Activated naive CD4-positive, alpha-beta T cell treated with Interleukin-2 at 50 U/mL for 16 hours (primary cell): ENCODE measurements around the gene CFAP58.

Experiments
- DNase-seq: peaks from one replicate; pipeline ENCODE4 v3.0.0-alpha.2; 2020

CFAP58 gene

DNA sequence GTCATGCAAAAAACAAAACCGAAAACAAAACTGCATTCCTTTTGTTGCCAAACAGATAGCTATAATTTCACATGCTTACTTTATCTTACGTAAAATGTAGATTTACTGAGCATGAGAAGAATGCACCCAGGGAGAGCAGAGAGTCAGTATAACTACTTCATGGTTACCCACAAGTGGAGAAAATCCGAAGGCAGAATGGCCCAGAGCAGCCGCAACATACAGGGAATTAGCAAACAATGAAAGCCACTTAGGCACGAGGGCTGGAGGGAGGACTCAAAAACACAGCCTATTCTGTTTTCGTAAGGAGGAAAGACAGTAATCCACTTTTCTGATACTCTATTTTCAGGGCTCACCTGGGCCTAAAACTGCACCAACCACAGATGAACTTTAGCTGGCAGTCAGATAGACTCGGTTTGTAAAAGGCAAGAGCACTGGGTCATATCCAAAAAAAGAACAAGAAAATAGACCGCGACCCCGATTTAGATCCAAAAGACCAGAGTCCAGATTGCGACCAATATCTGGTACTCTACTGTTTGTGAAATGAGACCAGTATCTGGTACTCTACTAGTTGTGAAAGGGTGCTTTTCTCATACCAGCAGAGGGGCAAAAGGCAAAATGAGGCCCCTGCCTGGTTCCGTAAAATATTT is 16.7 kb upstream of the CFAP58 start:
- no peak for DNase-seq

GRCh38 chr10:104337521-104337984 is 16.1 kb upstream of the CFAP58 start:
- no peak for DNase-seq

DNA sequence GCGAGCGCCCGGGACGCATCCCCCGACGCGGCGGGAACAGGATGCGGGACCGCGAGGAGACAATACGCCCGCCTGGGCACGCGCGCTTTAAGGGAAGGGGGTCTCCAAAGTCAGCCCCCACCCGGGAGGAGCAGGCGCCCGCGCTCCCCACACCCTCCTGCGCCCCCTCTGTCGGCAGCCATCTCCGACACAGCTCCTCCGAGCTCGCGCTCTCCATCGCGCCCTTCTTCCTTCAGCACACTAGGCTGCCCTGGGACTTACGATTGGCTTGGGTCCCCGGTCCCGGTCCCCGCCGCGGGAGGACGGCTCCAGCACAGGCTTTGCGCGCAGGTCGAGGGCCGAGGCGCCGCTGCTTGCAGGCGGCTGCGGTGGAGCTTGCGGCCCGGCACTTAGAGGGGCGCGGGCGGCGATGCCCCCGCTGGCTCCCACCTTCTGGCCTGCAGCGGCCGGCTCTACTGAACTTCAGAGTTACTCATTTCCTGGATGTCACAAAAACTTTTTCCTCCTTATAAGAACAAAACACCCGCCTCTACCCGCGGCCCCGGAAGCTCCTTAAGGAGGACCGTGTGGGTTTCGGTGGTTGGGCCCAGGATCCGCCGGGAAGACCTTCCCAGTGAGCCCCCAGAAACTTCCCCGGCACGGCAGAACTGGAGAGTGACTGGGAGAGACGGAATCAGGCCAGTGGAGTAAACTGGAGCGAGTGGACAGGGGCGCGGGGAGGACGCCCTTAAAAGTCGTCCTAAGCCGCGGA is 15.5 kb upstream of the CFAP58 start, which contains the start of gene ITPRIP:
Gene ITPRIP (minus strand): TSS at position 481 of the 751 bp plus-strand sequence. CDS start 22,414 bp downstream, outside the sequence.
- peak; percentile 75 for DNase-seq

DNA sequence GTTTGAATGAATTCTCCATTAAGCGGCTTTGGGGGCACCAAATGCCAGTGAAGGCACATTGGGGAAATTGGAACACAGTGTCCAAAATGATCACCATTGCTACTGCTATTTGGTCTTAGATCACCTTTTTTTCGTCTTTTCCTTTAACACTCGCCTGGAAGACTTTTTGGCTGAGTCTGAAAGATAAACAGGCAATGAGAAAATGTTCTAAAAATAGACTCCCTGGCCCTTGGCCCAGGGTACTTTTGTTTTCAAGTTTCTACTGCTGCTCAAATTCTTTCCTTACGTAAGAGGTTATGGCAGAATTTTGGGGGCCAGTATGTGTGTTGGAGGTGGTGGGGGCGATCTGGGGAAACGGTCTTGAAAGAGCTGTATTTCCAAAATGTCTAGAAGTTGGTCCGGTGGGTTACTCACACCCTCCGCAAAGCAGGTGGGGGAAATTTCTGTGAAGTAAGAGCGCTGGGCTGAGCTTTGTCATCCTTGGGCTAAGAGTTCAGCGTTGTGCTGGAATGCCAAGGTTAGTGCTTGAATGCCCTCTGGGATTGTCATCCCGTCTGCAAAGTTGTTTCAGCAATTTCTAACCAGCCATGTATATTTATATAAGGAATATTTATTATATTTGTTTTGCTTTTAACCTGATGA is 14.0 kb upstream of the CFAP58 start:
- no peak for DNase-seq

DNA sequence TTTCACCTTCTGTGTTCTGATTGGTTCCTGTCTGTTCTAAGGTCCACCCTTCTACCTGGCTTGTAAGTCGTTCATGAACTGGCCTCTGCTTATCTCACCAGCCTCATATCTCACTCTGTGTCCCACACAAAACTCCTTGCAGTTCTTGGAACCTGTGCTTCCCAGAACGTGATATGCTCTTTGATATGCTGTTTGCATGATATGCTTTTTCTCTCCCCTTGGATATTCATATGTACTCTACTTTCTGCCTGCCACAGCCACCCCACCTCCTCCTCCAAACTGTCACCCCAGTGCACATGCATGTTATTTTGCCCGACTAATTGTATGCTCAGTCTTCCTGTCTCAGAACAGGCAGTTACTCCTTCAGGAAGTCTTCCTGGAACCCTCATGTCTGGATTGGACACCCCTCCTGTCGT is 13.5 kb upstream of the CFAP58 start:
- DNase-seq, result no peak

GRCh38 chr10:104340641-104341040 is 13.0 kb upstream of the CFAP58 start:
- DNase-seq, result no peak

GRCh38 chr10:104342941-104343411 is 10.7 kb upstream of the CFAP58 start:
- DNase-seq, result no peak

GRCh38 chr10:104344219-104344618 is 9.4 kb upstream of the CFAP58 start:
- no peak for DNase-seq

DNA sequence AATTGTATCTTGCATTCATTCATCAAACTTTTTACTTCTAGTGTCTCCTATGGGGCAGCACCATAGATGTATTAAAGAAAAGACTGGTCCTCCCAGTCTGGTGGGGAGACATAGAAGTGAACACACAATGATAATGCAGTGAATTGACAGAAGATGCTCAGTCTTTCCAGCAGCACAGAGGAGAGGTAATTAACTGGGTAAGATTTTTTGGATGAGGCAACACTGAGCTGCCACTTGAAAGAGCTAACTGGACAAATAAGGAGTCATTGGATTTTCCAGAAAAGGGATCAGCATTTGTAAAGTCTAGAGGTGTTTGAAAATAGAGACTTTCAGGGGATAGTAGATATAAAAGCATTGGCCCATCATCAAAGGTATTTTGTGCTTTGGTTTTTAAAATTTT is 8.1 kb upstream of the CFAP58 start:
- DNase-seq, result no peak

GRCh38 chr10:104345941-104346340 is 7.7 kb upstream of the CFAP58 start:
- no peak for DNase-seq

DNA sequence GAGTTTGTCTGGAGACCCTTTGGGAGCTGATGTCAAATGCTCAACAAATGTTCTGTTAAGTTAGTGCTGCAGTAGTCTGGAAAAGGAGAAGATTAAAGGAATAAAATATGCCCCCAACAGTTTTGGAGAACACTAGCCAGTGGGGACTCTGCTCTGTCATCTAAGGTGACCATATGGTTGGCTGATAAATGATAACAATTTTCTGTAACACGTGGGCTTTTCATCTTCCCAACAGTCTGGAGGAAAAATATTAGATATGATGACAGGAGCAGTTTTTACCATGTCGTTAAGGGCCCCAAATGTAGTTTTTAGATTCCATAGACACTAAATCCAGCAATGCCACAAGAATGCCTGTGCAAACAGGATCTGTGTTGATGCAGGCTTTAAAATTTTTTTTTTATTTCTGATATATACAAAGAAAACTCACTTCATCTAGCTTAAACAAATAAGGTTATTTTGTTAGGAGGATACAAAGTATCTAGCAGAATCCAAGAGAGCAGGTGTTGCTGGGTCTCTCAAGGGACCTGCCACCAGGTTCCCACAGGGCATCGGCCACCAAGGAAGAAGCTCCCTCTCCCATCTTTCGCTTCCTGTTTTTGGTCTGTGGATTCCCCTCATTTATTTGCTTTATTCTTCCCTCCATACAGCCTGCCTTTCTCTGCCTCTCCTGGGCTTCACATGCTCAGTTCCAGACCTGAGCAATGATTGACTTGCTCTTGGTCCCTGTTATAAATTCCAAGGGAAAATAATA is 6.2 kb upstream of the CFAP58 start:
- DNase-seq, result no peak

DNA sequence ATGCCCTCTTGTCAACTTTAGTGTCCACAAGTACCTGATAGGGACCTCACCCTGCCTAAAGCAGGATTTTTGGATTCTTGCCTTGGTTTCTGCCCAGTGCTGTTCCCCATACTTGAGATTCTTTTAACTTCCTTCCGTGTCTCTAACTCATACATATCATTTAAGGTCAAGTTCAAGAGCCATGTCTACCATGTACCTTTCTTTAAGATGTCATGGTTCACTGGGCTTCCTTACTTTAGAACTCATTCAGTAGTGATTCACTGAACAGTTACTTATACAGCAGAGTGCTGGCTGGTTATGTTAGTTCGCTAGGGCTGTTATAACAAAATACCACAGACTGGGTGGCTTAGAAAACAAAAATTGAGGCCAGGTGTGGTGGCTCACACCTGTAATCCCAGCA is 5.0 kb upstream of the CFAP58 start:
- no peak for DNase-seq

- no peak for DNase-seq
These were observed 4.0 kb upstream of the CFAP58 start for GRCh38 chr10:104349623-104350126.

DNA sequence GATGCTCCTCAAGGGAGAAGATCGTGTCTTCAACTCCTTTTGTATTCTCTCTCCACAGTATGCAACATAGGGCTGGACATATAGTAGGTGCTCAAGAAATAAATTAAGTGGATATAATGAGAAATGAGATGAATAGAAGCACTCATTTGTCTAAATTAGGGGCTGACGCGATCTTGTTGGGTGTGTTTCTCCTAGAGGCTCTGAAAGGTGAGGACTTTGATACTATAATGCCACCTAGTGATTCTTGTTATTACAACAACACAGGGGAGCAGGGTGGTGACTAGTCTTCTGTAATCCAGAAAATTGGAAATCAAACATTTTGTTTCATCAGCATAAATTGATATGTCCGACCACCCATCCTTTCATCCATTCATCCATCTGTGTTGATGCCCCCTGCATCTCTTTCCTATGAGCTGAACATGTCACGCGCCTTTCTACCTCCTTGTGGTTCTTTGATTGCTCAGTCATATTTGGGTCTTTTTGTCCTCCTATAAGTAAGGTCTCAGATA is 3.5 kb upstream of the CFAP58 start:
- DNase-seq, result no peak

- no peak for DNase-seq
These were observed 2.5 kb upstream of the CFAP58 start for GRCh38 chr10:104351061-104351702.

DNA sequence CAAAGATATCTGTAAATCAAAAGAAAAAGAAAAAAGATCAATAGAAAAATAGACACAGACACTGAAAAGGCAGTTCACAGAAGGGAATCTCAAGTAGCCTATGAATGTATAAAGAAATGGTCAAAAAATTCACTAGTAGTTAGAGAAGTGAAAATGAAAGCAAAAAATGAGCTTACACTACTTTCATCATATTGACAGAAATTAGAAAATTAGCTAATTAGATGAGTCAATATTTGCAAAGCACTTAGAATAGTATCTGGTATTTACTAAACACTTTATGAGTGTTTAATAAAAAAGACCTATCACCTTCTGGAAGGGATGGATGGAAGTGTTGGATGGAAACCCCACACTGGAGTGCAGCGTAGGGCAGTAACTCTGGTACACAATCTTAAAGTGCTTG is 1.7 kb upstream of the CFAP58 start:
- no peak for DNase-seq

GRCh38 chr10:104359811-104360210 is 6.2 kb downstream of the CFAP58 start:
- no peak for DNase-seq

DNA sequence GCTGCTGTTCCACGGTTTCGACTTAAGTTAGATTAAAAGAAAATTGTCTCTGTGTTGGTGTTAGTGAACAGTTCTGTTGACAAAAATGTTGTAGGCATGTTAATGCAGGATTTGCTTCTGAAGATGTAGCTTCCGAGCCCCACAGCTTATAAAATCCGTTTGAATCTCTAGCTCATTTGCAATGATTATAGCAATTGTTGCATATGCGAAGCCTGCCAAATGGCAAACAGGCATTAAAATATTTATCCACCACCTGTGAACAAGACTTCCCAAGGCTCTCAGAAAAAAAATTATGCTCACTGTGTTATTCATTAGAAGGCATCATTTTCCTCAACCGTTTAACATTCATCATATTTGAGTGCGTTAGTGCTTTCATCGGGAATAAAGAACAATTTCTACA is 14.3 kb downstream of the CFAP58 start:
- DNase-seq, result no peak

GRCh38 chr10:104368381-104368780 is 14.7 kb downstream of the CFAP58 start:
- no peak for DNase-seq

- DNase-seq, result no peak
These were observed 18.1 kb downstream of the CFAP58 start for GRCh38 chr10:104371753-104372152.

GRCh38 chr10:104374591-104374990 is 21.0 kb downstream of the CFAP58 start:
- no peak for DNase-seq

- no peak for DNase-seq
These were observed 23.2 kb downstream of the CFAP58 start for GRCh38 chr10:104376784-104377300.
